LNCAP (cell line): ENCODE data around the gene SETD3.

Experiments
- CTCF ChIP-seq: fragments of 450-650 bp; IDR thresholded peaks from 2 replicates; pipeline ENCODE4 v1.5.1; 2017; ENCODE audit warnings: mild to moderate bottlenecking

SETD3 gene

GRCh38 chr14:99519347-99519881, 38.8 kb upstream of the SETD3 start:
- no peak for TF ChIP-seq CTCF

- peak; percentile 97 for TF ChIP-seq CTCF
These were observed 38.0 kb upstream of the SETD3 start for GRCh38 chr14:99518441-99519346.

GRCh38 chr14:99517643-99518381, 37.2 kb upstream of the SETD3 start:
- TF ChIP-seq CTCF, result no peak

GRCh38 chr14:99516871-99517642, 36.4 kb upstream of the SETD3 start:
- no peak for TF ChIP-seq CTCF

GRCh38 chr14:99516156-99516870, 35.7 kb upstream of the SETD3 start:
- no peak for TF ChIP-seq CTCF

- TF ChIP-seq CTCF, result no peak
These were observed 34.9 kb upstream of the SETD3 start for GRCh38 chr14:99515301-99516155.
